ENCODE data around the gene SKOR1. TPM values are rescaled to one million over a fixed set of nuclear protein-coding genes. Genes with fewer than 3 reads are reported as not detected.
A peak's percentile ranks its signal among the peaks of the same experiment; 100 is the strongest.

SKOR1 gene
- total RNA-seq, 1 donor from 2014 or later, result under 0.01 TPM

DNA sequence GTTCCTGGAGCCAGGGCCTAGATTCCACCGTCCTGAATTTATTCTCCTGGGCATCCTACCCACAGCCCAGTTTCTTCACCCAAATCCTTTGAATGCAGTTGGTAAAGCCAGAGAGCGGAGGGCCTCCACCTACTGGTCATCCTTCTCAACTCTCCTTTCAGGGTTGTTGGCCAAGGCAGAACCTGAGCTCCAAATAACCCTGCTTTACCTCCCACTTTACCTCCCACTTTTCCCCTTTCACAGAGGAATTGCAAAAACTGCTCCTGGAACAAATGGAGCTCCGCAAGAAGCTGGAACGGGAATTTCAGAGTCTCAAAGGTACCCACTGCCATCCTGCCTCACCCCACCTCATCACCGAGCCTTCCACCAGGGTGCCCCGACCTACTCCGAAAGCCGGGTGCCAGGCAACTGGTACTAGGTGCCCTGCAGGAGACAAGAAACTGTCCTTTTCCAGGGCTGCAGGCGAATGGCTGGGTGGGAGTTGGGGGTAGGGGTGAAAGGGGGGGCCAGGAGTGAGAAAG lies 6.8 kb downstream of the SKOR1 start:
- H3K36me3 ChIP-seq (ENCODE audit: control insufficient read depth, insufficient read depth, low read length), result no peaks in the 10 kb centered on the region
- H3K4me3 ChIP-seq (ENCODE audit: low read depth, low read length), result no peak overlapping the region
- TF ChIP-seq, protein P1, sequence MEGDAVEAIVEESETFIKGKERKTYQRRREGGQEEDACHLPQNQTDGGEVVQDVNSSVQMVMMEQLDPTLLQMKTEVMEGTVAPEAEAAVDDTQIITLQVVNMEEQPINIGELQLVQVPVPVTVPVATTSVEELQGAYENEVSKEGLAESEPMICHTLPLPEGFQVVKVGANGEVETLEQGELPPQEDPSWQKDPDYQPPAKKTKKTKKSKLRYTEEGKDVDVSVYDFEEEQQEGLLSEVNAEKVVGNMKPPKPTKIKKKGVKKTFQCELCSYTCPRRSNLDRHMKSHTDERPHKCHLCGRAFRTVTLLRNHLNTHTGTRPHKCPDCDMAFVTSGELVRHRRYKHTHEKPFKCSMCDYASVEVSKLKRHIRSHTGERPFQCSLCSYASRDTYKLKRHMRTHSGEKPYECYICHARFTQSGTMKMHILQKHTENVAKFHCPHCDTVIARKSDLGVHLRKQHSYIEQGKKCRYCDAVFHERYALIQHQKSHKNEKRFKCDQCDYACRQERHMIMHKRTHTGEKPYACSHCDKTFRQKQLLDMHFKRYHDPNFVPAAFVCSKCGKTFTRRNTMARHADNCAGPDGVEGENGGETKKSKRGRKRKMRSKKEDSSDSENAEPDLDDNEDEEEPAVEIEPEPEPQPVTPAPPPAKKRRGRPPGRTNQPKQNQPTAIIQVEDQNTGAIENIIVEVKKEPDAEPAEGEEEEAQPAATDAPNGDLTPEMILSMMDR (IDR thresholded peaks at IDR 0.05; ENCODE audit: insufficient read depth, low read length, severe bottlenecking), result peak; percentile 40
- H3K27me3 ChIP-seq (ENCODE audit: control insufficient read depth, insufficient read depth, low read length), result peaks cover 67% of the 10 kb centered on the region
- DNase-seq (ENCODE audit: low read depth) (no peak), FAIRE-seq (no peak)

DNA sequence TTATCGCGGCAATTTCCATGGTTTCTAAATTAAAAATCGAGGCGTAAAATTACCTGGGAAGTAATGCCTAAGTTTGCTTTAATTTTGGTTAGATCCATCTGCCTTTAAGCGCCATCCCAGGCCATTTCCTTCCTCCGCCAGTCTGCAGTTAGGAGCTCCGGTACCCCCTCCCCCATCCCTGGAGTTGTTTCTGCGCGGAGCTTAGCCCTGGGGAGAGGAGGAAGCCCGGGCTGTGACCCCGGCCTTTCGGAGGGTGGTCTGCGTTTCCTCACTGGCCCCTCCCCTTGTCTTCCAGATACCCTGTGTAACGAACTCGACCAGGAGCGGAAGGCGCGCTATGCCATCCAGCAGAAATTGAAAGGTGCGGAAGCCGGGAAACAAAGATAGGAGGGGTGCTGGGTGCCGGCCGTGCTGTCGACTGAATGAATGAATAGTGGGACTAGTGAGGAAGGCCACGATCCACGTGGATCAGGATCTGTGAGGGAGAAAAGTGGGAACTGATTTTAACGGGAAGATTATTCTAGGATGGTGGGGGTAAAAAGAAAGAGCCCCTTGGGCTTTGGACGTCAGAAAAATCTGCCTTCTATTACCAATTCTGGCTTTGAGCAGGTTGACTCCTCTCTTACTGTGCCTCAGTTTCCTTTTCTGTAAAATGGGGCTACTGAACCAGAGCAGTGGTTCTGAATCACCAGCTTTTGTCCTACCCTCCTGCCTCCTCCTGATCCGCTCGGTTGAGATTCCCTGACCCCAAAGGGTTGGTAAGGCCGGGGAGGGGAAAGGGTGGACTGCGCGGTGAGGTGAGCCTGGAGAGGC lies 7.8 kb downstream of the SKOR1 start:
- Histone ChIP-seq H3K27me3 (ENCODE audit: control insufficient read depth, insufficient read depth, low read length) (peaks cover 62% of the 10 kb centered on the region), H3K4me3 (ENCODE audit: low read depth, low read length) (no peak overlapping the region)
- no peak for FAIRE-seq

DNA sequence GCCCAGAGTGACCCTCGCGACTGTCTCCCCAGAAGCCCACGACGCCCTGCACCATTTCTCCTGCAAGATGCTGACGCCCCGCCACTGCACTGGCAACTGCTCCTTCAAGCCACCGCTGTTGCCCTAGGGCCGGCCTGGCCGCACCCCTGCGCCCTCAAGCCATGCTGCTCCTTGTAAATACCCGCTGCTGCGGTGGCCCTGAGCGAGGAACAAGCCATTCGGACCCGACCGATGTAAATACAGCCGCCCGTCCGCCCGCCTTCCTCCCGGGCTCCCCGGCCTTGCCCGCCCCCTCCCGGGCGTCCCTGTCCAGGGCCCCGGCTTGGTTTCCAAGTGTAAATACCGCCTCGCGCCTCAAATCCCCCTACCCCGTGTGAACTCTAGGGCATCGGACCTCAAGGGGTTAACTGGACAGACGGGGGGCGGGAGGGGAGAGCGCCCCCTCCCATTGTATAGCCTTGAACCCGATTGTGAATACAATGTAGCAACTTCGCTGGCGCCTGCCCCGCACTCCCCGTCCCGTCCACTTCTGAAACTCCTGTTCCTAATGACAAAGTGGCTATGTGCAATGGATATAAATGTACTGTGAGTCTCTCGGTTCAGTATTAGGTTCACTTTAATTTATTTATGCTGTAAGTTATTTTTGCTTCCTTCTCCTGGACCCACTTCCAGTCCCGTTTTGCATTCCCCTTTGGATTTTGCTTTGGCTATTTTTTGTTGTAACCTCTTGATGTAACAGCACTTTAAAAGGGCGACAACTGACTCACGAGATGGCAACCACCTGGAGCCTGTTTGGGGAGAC lies 8.6 kb downstream of the SKOR1 start:
- peaks cover 54% of the 10 kb centered on the region for H3K27me3 ChIP-seq (ENCODE audit: control insufficient read depth, insufficient read depth, low read length)
- no peak for FAIRE-seq
- H3K4me3 ChIP-seq (ENCODE audit: low read depth, low read length), result peak overlapping the region; percentile 3

More for the DNA sequence above, 7.8 kb downstream of the SKOR1 start:
- DNase-seq (ENCODE audit: low read depth), result no peak
- TF ChIP-seq, protein P1 (IDR thresholded peaks at IDR 0.05; ENCODE audit: insufficient read depth, low read length, severe bottlenecking), result no peak
- no peaks in the 10 kb centered on the region for H3K36me3 ChIP-seq (ENCODE audit: control insufficient read depth, insufficient read depth, low read length)

DNA sequence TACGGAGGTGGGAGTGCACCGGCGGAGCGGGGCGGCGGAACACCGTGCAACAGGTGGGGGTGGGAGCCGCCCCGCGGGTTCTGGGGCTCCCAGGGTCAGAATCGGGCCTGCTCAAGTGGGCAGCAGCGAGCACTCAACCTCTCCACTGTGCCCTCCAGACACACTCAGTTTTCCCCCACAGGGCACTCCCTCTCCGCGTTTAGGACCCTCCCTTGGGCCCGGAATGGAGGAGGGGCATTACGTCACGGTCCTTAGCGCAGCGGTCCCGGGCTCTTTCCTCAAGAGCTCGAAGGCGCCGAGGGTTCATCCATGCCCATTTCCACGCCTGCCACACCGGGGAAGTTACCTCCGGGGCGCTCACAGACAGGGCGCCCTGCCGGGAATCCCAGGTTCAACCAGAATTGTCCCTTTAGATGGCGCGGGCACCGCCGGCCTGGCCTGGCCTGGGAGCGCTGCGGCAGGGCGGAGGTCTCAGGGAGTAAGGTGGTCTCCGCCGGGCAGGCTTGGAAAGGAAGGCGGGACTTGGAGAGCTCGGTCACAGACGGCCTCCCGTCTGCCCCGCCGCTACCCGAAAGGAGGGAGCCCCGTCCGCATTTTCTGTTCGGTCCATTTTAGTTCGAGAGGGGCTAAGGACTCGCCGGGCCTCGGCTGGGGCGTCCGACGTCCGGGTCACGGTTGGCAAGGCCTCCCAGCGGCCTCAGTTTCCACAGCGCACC lies 9.4 kb downstream of the SKOR1 start:
- peaks cover 50% of the 10 kb centered on the region for H3K27me3 ChIP-seq (ENCODE audit: control insufficient read depth, insufficient read depth, low read length)
- H3K36me3 ChIP-seq (ENCODE audit: control insufficient read depth, insufficient read depth, low read length), result no peaks in the 10 kb centered on the region
- no peak overlapping the region for H3K4me3 ChIP-seq (ENCODE audit: low read depth, low read length)
- TF ChIP-seq, protein P1 (IDR thresholded peaks at IDR 0.05; ENCODE audit: insufficient read depth, low read length, severe bottlenecking), result no peak
- FAIRE-seq (no peak), DNase-seq (ENCODE audit: low read depth) (no peak)

More for the DNA sequence above, 8.6 kb downstream of the SKOR1 start:
- TF ChIP-seq, protein P1 (IDR thresholded peaks at IDR 0.05; ENCODE audit: insufficient read depth, low read length, severe bottlenecking), result peak; percentile 67
- no peak for DNase-seq (ENCODE audit: low read depth)
- no peaks in the 10 kb centered on the region for H3K36me3 ChIP-seq (ENCODE audit: control insufficient read depth, insufficient read depth, low read length)

DNA sequence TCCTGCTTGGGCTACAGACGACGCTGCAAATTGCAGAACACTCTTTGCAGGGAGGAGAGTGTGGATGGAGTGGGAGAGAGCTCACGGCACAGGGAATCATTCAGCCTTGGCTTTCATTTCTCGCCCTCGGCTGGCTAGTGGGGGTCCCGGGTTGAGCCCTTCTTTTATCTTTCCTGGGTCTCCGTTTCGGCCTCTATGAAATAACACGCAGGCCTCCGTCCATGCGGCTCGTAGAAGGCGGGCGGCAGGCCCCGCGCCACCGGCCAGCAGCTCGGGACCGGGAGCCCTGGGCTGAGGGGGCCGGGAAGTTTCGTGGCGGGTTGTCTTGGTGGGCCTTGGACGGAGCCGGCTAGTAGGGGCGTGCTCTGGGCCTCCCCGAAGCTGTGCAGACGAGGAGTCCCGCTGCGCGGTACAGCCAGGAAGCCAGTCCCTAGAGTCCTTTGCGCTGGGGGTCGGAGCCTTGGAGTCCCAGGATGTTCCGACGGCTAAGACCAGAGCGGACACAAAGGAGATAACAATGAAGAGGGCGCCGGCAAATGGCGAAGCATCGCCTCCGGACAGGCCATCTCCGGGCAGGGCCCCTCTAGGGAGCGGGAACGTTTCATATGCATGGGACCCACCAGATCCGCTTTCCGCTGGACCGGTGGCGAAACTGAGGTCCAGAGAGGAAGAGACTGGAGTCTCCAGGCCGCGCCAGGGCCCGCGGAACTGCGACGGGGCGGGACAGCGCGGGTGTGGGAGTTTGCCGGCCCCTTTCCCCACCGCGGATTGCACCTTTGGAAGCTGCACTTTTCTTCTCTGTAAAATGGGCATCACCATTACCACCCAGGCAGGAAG lies 10.2 kb downstream of the SKOR1 start:
- Histone ChIP-seq H3K4me3 (ENCODE audit: low read depth, low read length) (no peak overlapping the region), H3K36me3 (ENCODE audit: control insufficient read depth, insufficient read depth, low read length) (no peaks in the 10 kb centered on the region), H3K27me3 (ENCODE audit: control insufficient read depth, insufficient read depth, low read length) (peaks cover 45% of the 10 kb centered on the region)
- FAIRE-seq, result no peak
- no peak for DNase-seq (ENCODE audit: low read depth)
- TF ChIP-seq, protein P1 (IDR thresholded peaks at IDR 0.05; ENCODE audit: insufficient read depth, low read length, severe bottlenecking), result no peak
